Osteocyte (in vitro differentiated cells): Measurements from ENCODE around the gene PPP1CA. TPM values are rescaled to one million over a fixed set of nuclear protein-coding genes. Genes with fewer than 3 reads are reported as not detected.

Experiments
- DNase-seq: peaks from one replicate; pipeline ENCODE4 v3.0.0; 2021; ENCODE audit warnings: mixed read lengths; ENCODE audit not compliant: unreplicated experiment; ENCODE audit errors: extremely low spot score
- H3K27ac Mint-ChIP-seq: one replicate; pipeline ENCODE4 v1.8.0; 2021; ENCODE audit warnings: mild to moderate bottlenecking, mixed read lengths; ENCODE audit not compliant: unreplicated experiment
- H3K27me3 Mint-ChIP-seq: one replicate; pipeline ENCODE4 v1.8.0; 2021; ENCODE audit warnings: mixed read lengths; ENCODE audit not compliant: unreplicated experiment
- H3K36me3 Mint-ChIP-seq: one replicate; pipeline ENCODE4 v1.8.0; 2021; ENCODE audit warnings: mixed read lengths; ENCODE audit not compliant: unreplicated experiment
- H3K4me1 Mint-ChIP-seq: one replicate; pipeline ENCODE4 v1.8.0; 2021; ENCODE audit warnings: mixed read lengths; ENCODE audit not compliant: unreplicated experiment
- H3K4me3 Mint-ChIP-seq: one replicate; pipeline ENCODE4 v1.8.0; 2021; ENCODE audit warnings: mild to moderate bottlenecking, moderate library complexity, mixed read lengths; ENCODE audit not compliant: unreplicated experiment
- H3K9me3 Mint-ChIP-seq: one replicate; pipeline ENCODE4 v1.8.0; 2021; ENCODE audit warnings: mixed read lengths; ENCODE audit not compliant: unreplicated experiment
- CTCF ChIP-seq: fragments of 200-600 bp; sonication (generic); IDR thresholded peaks from 2 replicates; pipeline ENCODE4 v1.5.0; 2021; ENCODE audit warnings: antibody characterized with exemption, mild to moderate bottlenecking, moderate library complexity
- total RNA-seq: library from RNA; stranded (reverse); gene quantifications from 2 replicates; pipeline ENCODE4 v1.2.1, GENCODE V29; 2021

Gene PPP1CA
- total RNA-seq, 1 donor from 2014 or later = 140 TPM

DNA sequence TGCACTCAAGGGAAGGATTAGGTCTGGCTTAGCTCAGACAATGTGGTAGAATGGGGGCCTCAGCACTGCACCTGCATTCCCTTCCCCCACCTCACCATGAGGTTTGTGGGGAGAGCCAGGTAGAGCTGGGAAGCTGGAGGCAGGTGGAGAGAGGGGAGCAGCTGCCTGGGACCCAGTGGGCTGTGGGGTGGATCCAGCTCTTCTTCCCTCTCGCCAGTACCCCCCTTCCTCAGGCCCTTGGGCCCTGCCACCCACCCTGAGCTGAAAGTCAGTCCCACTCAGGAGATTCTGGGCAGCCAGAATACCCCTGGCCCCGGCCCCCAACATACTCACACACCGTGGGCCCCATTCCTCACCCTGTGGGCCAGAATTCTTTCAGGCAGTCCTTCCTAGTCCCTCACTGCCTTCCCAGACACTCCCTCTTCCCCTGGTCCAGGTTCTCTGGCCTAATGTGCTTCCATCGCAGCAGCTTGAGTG lies 45.2 kb downstream of the PPP1CA start:
- no peaks in the 10 kb centered on the region for H3K36me3 Mint-ChIP-seq
- peak overlapping the region; percentile 99 for H3K27ac Mint-ChIP-seq
- TF ChIP-seq CTCF = no peak
- no peaks in the 10 kb centered on the region for H3K9me3 Mint-ChIP-seq
- peak overlapping the region; percentile 7 for H3K4me3 Mint-ChIP-seq
- H3K27me3 Mint-ChIP-seq = no peaks in the 10 kb centered on the region
- peaks cover 63% of the 10 kb centered on the region for H3K4me1 Mint-ChIP-seq
- DNase-seq = no peak

DNA sequence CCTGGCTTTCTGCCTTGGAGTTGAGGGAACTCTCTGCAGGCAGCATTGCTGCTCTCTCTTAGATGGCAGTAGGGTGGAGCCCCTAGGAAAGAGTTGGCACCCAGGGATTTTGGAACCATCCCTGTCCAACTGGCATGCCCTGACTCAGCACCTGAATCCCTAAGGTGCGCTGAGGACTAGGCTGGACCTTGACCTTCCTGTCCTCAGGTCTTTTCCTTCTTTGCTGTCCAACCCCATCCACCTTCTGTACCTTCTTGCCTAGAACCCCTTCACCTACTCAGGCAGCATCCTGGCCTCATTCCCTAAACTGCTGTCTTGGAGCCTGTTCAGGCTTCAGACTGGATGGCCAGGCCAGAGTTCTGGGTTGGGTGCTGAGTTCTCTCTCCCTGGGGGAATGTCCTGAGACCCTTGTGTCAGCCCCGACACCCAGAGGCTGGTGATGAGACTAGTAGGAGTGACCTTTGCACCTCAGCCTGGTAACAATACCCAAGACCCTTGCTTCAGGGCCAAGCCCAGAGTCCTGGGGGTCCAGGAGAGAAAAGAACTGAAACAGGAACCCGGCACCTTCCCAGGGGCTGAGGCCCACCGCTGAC lies 45.8 kb downstream of the PPP1CA start:
- H3K27ac Mint-ChIP-seq = peak overlapping the region; percentile 99
- no peaks in the 10 kb centered on the region for H3K9me3 Mint-ChIP-seq
- H3K4me1 Mint-ChIP-seq = peaks cover 67% of the 10 kb centered on the region
- no peak for TF ChIP-seq CTCF
- DNase-seq = no peak
- H3K36me3 Mint-ChIP-seq = no peaks in the 10 kb centered on the region
- H3K4me3 Mint-ChIP-seq = no peak overlapping the region
- H3K27me3 Mint-ChIP-seq = no peaks in the 10 kb centered on the region

DNA sequence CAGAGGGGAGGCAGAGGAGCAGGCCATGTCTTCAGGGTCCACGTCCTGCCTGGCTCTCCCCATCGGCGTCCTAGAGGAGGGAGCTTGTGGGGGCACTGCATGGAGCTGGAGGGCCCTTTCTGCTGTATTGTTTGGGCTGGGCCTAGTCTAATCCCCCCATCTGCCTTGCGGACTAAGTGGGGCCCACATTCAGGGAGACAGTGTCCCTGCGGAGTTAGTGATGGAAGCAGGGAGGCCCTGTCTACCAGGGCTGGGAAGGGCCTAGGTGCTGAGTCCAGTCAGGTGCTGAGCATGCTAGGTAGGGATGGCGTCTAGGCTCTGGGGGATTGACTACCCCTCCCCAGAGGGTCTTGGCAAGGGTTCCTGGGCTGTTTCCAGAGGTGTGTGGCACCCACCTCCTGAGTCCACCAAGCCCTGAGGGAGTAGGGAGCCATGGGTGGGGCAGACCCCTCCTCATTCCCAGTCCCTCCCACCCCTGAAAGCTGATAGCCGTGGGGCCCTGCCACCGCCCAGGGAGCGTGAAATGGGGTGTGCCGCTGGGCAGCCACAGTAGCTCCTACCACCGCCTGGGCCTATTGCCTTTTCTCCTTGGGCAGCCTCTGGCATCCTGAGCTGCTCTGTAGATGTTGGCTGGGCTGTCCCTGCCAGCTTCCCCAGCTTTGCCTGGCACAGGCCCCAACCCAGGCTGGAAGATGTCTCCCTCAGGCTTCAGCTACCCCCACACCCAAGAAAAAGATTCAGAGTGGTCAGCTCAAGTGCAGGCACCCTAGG lies 46.5 kb downstream of the PPP1CA start:
- TF ChIP-seq CTCF = no peak
- no peaks in the 10 kb centered on the region for H3K36me3 Mint-ChIP-seq
- DNase-seq = no peak
- peak overlapping the region; percentile 36 for H3K4me3 Mint-ChIP-seq
- peaks cover 67% of the 10 kb centered on the region for H3K4me1 Mint-ChIP-seq
- no peaks in the 10 kb centered on the region for H3K9me3 Mint-ChIP-seq
- peak overlapping the region; percentile 99 for H3K27ac Mint-ChIP-seq
- no peaks in the 10 kb centered on the region for H3K27me3 Mint-ChIP-seq

DNA sequence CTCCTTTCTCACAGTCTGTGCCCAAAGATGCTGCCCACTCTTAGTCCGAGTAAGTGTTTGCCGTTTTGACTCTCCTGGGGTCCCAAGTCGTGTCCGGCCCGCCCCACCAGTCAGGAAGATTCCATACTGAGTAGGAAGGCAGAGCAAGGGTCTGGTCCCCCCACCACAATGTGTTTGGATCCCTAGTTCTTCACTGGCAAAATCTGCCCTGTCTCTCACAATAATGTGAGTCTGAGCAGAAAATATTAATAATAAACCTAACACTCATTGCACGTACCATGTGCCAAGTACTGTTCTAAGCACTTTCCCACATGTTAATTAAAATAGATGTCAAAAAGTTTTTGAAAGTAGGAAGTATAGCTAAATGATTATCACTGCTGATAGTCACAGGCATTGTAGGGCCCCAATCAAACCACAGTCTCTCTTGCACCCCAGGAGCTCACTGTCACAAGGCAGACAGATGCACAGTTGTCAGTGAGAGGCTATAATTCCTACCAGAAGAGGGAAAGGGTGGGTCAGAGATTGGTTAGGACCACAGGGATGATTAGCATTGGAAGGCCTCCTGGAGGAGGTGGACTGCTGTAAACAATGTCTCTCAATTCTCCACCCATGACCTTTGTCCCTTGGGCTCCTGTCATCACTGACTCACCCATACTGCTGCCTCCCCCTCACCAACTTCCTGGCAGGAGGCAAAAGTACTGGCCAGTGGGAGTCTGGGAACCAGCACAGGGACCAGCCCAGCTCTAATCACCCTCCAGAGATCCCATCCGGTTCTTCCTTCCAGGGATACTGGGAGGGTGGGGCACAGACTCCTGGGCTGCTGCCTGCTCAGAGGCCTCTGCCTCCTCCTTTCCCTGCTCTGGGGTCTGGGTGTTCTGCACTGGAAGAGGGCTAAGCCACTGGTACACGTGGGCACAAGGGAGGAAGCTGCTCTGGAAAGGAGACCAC lies 47.3 kb downstream of the PPP1CA start:
- Mint-ChIP-seq H3K36me3 (no peaks in the 10 kb centered on the region), H3K4me3 (peak overlapping the region; percentile 97), H3K9me3 (no peaks in the 10 kb centered on the region), H3K27ac (peak overlapping the region; percentile 99), H3K27me3 (no peaks in the 10 kb centered on the region), H3K4me1 (peaks cover 68% of the 10 kb centered on the region)
- peak; percentile 33 for TF ChIP-seq CTCF
- no peak for DNase-seq
